PC-9 (cell line): ENCODE measurements around the gene TDP1. TPM values are rescaled to one million over a fixed set of nuclear protein-coding genes. Genes with fewer than 3 reads are reported as not detected.

Experiments
- BruUV-seq: library from RNA; stranded (reverse); fragments of 400-500 nt; replicated peaks from 2 replicates; lab custom pipeline; 2021; lab: Mats Ljungman, UMichigan
- CTCF ChIA-PET: fragments of 300-600 bp; sonication (Branson Sonifier 250); formaldehyde crosslinking; loops from one replicate; lab custom pipeline; 2022; ENCODE audit warnings: antibody characterized with exemption; lab: Charles Lee
- POLR2A ChIA-PET: fragments of 300-600 bp; sonication (Branson Sonifier 250); formaldehyde crosslinking; loops from one replicate; lab custom pipeline; 2022; ENCODE audit warnings: antibody characterized with exemption; ENCODE audit not compliant: unreplicated experiment; lab: Charles Lee
- DNase-seq, 2 experiments: peaks; one replicate each; pipeline versions ENCODE4 v3.0.0 to v3.0.0-alpha.2; 2015 to 2022; ENCODE audit warnings: mixed read lengths in 1 of 2
- H2AFZ ChIP-seq: fragments of 200-600 bp; sonication (generic); 2 replicates; pipeline ENCODE4 v1.8.1; 2017; ENCODE audit warnings: antibody characterized with exemption
- H3F3A ChIP-seq: fragments of 200-600 bp; sonication (generic); 2 replicates; pipeline ENCODE4 v1.8.1; 2017; ENCODE audit warnings: antibody characterized with exemption, mild to moderate bottlenecking, low read depth; ENCODE audit not compliant: insufficient read depth
- H3K27ac ChIP-seq: fragments of 200-600 bp; sonication (generic); 2 replicates; pipeline ENCODE4 v1.6.1; 2016; ENCODE audit warnings: mixed run types
- H3K27me3 ChIP-seq: fragments of 200-600 bp; sonication (generic); 2 replicates; pipeline ENCODE4 v1.6.1; 2016; ENCODE audit warnings: low read depth, mixed run types; ENCODE audit not compliant: insufficient read depth
- H3K36me3 ChIP-seq: fragments of 200-600 bp; sonication (generic); 2 replicates; pipeline ENCODE4 v1.6.1; 2016; ENCODE audit warnings: low read depth, mixed run types
- H3K4me1 ChIP-seq: fragments of 200-600 bp; sonication (generic); replicated peaks from 2 replicates; pipeline ENCODE4 v1.6.1; 2016; ENCODE audit warnings: mixed run types; ENCODE audit not compliant: insufficient read depth
- H3K4me2 ChIP-seq: fragments of 200-600 bp; sonication (generic); 2 replicates; pipeline ENCODE4 v1.6.1; 2017; ENCODE audit warnings: mixed run types
- H3K4me3 ChIP-seq: fragments of 200-600 bp; sonication (generic); 2 replicates; pipeline ENCODE4 v1.6.1; 2016; ENCODE audit warnings: mixed run types
- H3K79me2 ChIP-seq: fragments of 200-600 bp; sonication (generic); 2 replicates; pipeline ENCODE4 v1.6.1; 2017; ENCODE audit warnings: low read depth, mixed run types
- H3K9me2 ChIP-seq: fragments of 200-600 bp; sonication (generic); 2 replicates; pipeline ENCODE4 v1.8.1; 2017; ENCODE audit warnings: mild to moderate bottlenecking; ENCODE audit not compliant: insufficient read depth
- H3K9me3 ChIP-seq: fragments of 200-600 bp; sonication (generic); 2 replicates; pipeline ENCODE4 v1.8.1; 2016; ENCODE audit warnings: low read depth; ENCODE audit not compliant: insufficient read depth
- H4K20me1 ChIP-seq: fragments of 200-600 bp; sonication (generic); 2 replicates; pipeline ENCODE4 v1.8.1; 2017; ENCODE audit not compliant: insufficient read depth
- CTCF ChIP-seq: fragments of 200-600 bp; sonication (generic); conservative IDR thresholded peaks from 2 replicates; pipeline ENCODE4 v1.6.1; 2017; ENCODE audit warnings: mixed run types, antibody characterized with exemption, mild to moderate bottlenecking, moderate library complexity
- EZH2 ChIP-seq: fragments of 200-600 bp; sonication (generic); IDR thresholded peaks from 2 replicates; pipeline ENCODE4 v1.8.0; 2017; ENCODE audit warnings: antibody characterized with exemption, low read depth
- intact Hi-C: fragments of 100-400 bp; cut with micrococcal nuclease; formaldehyde crosslinking; loops from one replicate; pipeline ENCODE4 v1.10.0; 2022; ENCODE audit not compliant: unreplicated experiment
- total RNA-seq: library from RNA; stranded (reverse); gene quantifications from 2 replicates; pipeline ENCODE4 v1.2.3, GENCODE V29; 2021

TDP1 gene
- total RNA-seq, 1 experiment from 2014 or later = 12.8 TPM

GRCh38 chr14:90017371-90017770 is 61.6 kb downstream of the TDP1 start:
- H3K4me1 ChIP-seq = no peaks in the 10 kb centered on the region
- no peaks in the 10 kb centered on the region for H4K20me1 ChIP-seq
- CTCF ChIA-PET = no interaction called here
- POLR2A ChIA-PET = no interaction called here
- no peaks in the 10 kb centered on the region for H3F3A ChIP-seq
- H3K9me3 ChIP-seq = no peaks in the 10 kb centered on the region
- no peak for DNase-seq
- no peak overlapping the region for H3K4me2 ChIP-seq
- no peak overlapping the region for H3K27ac ChIP-seq
- no peaks in the 10 kb centered on the region for H3K36me3 ChIP-seq
- no peak for TF ChIP-seq EZH2
- TF ChIP-seq CTCF = no peak
- H3K27me3 ChIP-seq = no peaks in the 10 kb centered on the region
- no peak overlapping the region for H2AFZ ChIP-seq
- no peaks in the 10 kb centered on the region for H3K9me2 ChIP-seq
- BruUV-seq = no TSS peak
- intact Hi-C loops = no loop called here
- H3K4me3 ChIP-seq = no peak overlapping the region
- H3K79me2 ChIP-seq = no peaks in the 10 kb centered on the region

- H3K27me3 ChIP-seq = no peaks in the 10 kb centered on the region
- no peak for TF ChIP-seq CTCF
- TF ChIP-seq EZH2 = no peak
- DNase-seq = no peak
- H3K27ac ChIP-seq = no peak overlapping the region
- no peak overlapping the region for H3K4me3 ChIP-seq
- H3K4me2 ChIP-seq = no peak overlapping the region
- POLR2A ChIA-PET = no interaction called here
- H3K79me2 ChIP-seq = no peaks in the 10 kb centered on the region
- no TSS peak for BruUV-seq
- no peak overlapping the region for H2AFZ ChIP-seq
- H4K20me1 ChIP-seq = no peaks in the 10 kb centered on the region
- intact Hi-C loops = no loop called here
- H3F3A ChIP-seq = no peaks in the 10 kb centered on the region
- no peaks in the 10 kb centered on the region for H3K9me3 ChIP-seq
- CTCF ChIA-PET = no interaction called here
- no peaks in the 10 kb centered on the region for H3K36me3 ChIP-seq
- H3K9me2 ChIP-seq = no peaks in the 10 kb centered on the region
- no peaks in the 10 kb centered on the region for H3K4me1 ChIP-seq
These were observed 64.2 kb downstream of the TDP1 start for GRCh38 chr14:90019824-90020523.

GRCh38 chr14:90023176-90023896 is 67.6 kb downstream of the TDP1 start:
- POLR2A ChIA-PET = no interaction called here
- Histone ChIP-seq H2AFZ (no peak overlapping the region), H3F3A (no peaks in the 10 kb centered on the region), H3K9me3 (no peaks in the 10 kb centered on the region), H3K79me2 (no peaks in the 10 kb centered on the region), H3K4me2 (no peak overlapping the region), H3K9me2 (no peaks in the 10 kb centered on the region), H4K20me1 (no peaks in the 10 kb centered on the region), H3K27ac (no peak overlapping the region), H3K27me3 (no peaks in the 10 kb centered on the region), H3K36me3 (no peaks in the 10 kb centered on the region), H3K4me1 (no peaks in the 10 kb centered on the region), H3K4me3 (no peak overlapping the region)
- TF ChIP-seq EZH2 (no peak), CTCF (no peak)
- CTCF ChIA-PET = no interaction called here
- BruUV-seq = no TSS peak
- intact Hi-C loops = no loop called here
- no peak for DNase-seq
